GM12878 (cell line): ENCODE results near the gene COQ4. TPM values are rescaled to one million over a fixed set of nuclear protein-coding genes. Genes with fewer than 3 reads are reported as not detected.
A peak's percentile ranks its signal among the peaks of the same experiment; 100 is the strongest.

Source experiments
- ATAC-seq: fragments of 200-7000 bp; cut with Tn5 transposase; 3 replicates; pipeline ENCODE4 v1.9.1; 2020; ENCODE audit warnings: mild to moderate bottlenecking, moderate library complexity
- BruUV-seq: library from RNA; stranded (reverse); fragments of 400-500 nt; replicated peaks from 2 replicates; lab custom pipeline; 2021; lab: Mats Ljungman, UMichigan
- CTCF ChIA-PET: fragments of 300-600 bp; sonication (Branson Sonifier 250); formaldehyde crosslinking; extraction: SDS; loops from one replicate; lab custom pipeline; 2021; ENCODE audit warnings: inconsistent platforms; lab: Yijun Ruan, JAX
- POLR2A ChIA-PET: fragments of 350-600 bp; formaldehyde crosslinking; extraction: SDS; loops from one replicate; lab custom pipeline; 2021; ENCODE audit warnings: inconsistent platforms; lab: Charles Lee
- RAD21 ChIA-PET: fragments of 300-600 bp; sonication (Branson Sonifier 250); formaldehyde crosslinking; loops from one replicate; lab custom pipeline; 2023; ENCODE audit warnings: antibody characterized with exemption; ENCODE audit not compliant: unreplicated experiment; lab: Charles Lee
- SMC1A ChIA-PET: fragments of 300-600 bp; sonication (Branson Sonifier 250); formaldehyde crosslinking; loops from one replicate; lab custom pipeline; 2023; ENCODE audit not compliant: unreplicated experiment, uncharacterized antibody; lab: Charles Lee
- DNase-seq: peaks from one replicate; pipeline ENCODE4 v3.0.0-alpha.2; 2011; ENCODE audit warnings: low read depth, low spot score
- FAIRE-seq: peaks from 3 replicates; lab custom pipeline; 2011; peaks lifted over from hg19 to GRCh38; lab: Jason Lieb, UNC
- H2AFZ ChIP-seq: 2 replicates; pipeline ENCODE4 v1.6.0; 2011; ENCODE audit warnings: low read depth, low read length, control low read depth; ENCODE audit not compliant: control insufficient read depth
- H3K27ac ChIP-seq: 2 replicates; pipeline ENCODE4 v1.5.1; 2011; ENCODE audit warnings: control low read depth; ENCODE audit not compliant: control insufficient read depth, insufficient read depth
- H3K27me3 ChIP-seq, 2 experiments: replicated peaks in 1 of 2; 2 replicates each; pipeline versions ENCODE4 v1.6.0 to v1.6.1; 2011; ENCODE audit warnings: low read length in 1 of 2; ENCODE audit not compliant: control insufficient read depth in 2 of 2, insufficient read depth in 2 of 2
- H3K36me3 ChIP-seq, 2 experiments: 2 replicates each; pipeline ENCODE4 v1.5.1; 2011; ENCODE audit warnings: low read length in 1 of 2; ENCODE audit not compliant: control insufficient read depth in 2 of 2, insufficient read depth in 2 of 2
- H3K4me1 ChIP-seq: 2 replicates; pipeline ENCODE4 v1.6.1; 2011; ENCODE audit warnings: mild to moderate bottlenecking, low read length, moderate library complexity, mixed read lengths; ENCODE audit not compliant: control insufficient read depth, insufficient read depth
- H3K4me2 ChIP-seq: 2 replicates; pipeline ENCODE4 v1.6.0; 2011; ENCODE audit warnings: control low read depth; ENCODE audit not compliant: control insufficient read depth, insufficient read depth
- H3K4me3 ChIP-seq: fragments of 200-600 bp; sonication (generic); 2 replicates; pipeline ENCODE4 v1.5.1; 2016
- H3K79me2 ChIP-seq: 2 replicates; pipeline ENCODE4 v1.6.0; 2011; ENCODE audit warnings: low read length; ENCODE audit not compliant: control insufficient read depth, insufficient read depth
- H3K9ac ChIP-seq: 2 replicates; pipeline ENCODE4 v1.8.0; 2011; ENCODE audit warnings: low read length, control low read depth, mixed read lengths; ENCODE audit not compliant: control insufficient read depth, insufficient read depth
- H3K9me3 ChIP-seq: replicated peaks from 3 replicates; pipeline ENCODE4 v1.5.1; 2011; ENCODE audit warnings: mild to moderate bottlenecking, low read length; ENCODE audit not compliant: control insufficient read depth, insufficient read depth
- H4K20me1 ChIP-seq: 2 replicates; pipeline ENCODE4 v1.6.0; 2011; ENCODE audit not compliant: control insufficient read depth, insufficient read depth
- ASH2L ChIP-seq: fragments of 300-600, 200-600 bp; sonication (generic); IDR thresholded peaks from 2 replicates; pipeline ENCODE4 v1.6.1; 2017; ENCODE audit warnings: low read depth, mild to moderate bottlenecking, borderline replicate concordance
- CBX3 ChIP-seq: fragments of 200-600 bp; sonication (generic); IDR thresholded peaks from 2 replicates; pipeline ENCODE4 v1.6.1; 2016; ENCODE audit warnings: low read depth, borderline replicate concordance
- CTCF ChIP-seq, 3 experiments: IDR thresholded peaks in 2 of 3; conservative IDR thresholded peaks in 1 of 3; 2 replicates each; pipeline ENCODE4 v1.5.1; 2011; ENCODE audit warnings: low read depth in 3 of 3, low read length in 3 of 3, mild to moderate bottlenecking in 3 of 3, control low read depth in 2 of 3, moderate library complexity in 2 of 3, inconsistent platforms in 1 of 3, mixed read lengths in 1 of 3; ENCODE audit not compliant: control insufficient read depth in 2 of 3, insufficient read depth in 1 of 3; ENCODE audit errors: extremely low read depth in 1 of 3
- DPF2 ChIP-seq: fragments of 450-650 bp; IDR thresholded peaks from 2 replicates; pipeline ENCODE4 v1.6.1; 2017; ENCODE audit warnings: mild to moderate bottlenecking
- HDAC6 ChIP-seq: fragments of 200-600 bp; sonication (generic); IDR thresholded peaks from one replicate; pipeline ENCODE4 v1.8.0; 2017; ENCODE audit warnings: antibody characterized with exemption; ENCODE audit not compliant: unreplicated experiment
- IKZF2 ChIP-seq, 2 experiments: fragments of 450-650 bp; IDR thresholded peaks; 2 replicates each; pipeline ENCODE4 v1.6.1; 2017; ENCODE audit warnings: mild to moderate bottlenecking in 2 of 2, moderate library complexity in 2 of 2
- IRF4 ChIP-seq: IDR thresholded peaks from 2 replicates; pipeline ENCODE4 v1.6.1; 2011; ENCODE audit warnings: low read depth, low read length
- KDM1A ChIP-seq: fragments of 200-600 bp; sonication (generic); IDR thresholded peaks from 2 replicates; pipeline ENCODE4 v1.6.1; 2016; ENCODE audit warnings: borderline replicate concordance
- LARP7 ChIP-seq: fragments of 450-650 bp; IDR thresholded peaks from 2 replicates; pipeline ENCODE4 v1.6.1; 2017; ENCODE audit warnings: mild to moderate bottlenecking
- MTA2 ChIP-seq: fragments of 450-650 bp; IDR thresholded peaks from 2 replicates; pipeline ENCODE4 v1.6.1; 2016; ENCODE audit warnings: low read depth, mild to moderate bottlenecking, moderate library complexity
- MTA3 ChIP-seq: IDR thresholded peaks from 2 replicates; pipeline ENCODE4 v1.6.1; 2012; ENCODE audit warnings: low read length, inconsistent platforms, borderline replicate concordance
- RELA ChIP-seq: fragments of 450-650 bp; IDR thresholded peaks from 2 replicates; pipeline ENCODE4 v1.8.0; 2014; ENCODE audit warnings: borderline replicate concordance; ENCODE audit not compliant: partially characterized antibody
- RELB ChIP-seq: fragments of 450-650 bp; IDR thresholded peaks from 2 replicates; pipeline ENCODE4 v1.6.1; 2017; ENCODE audit warnings: low read depth, mild to moderate bottlenecking, moderate library complexity
- SP1 ChIP-seq: IDR thresholded peaks from one replicate; pipeline ENCODE4 v1.6.1; 2011; ENCODE audit warnings: low read depth, low read length
- SREBF2 ChIP-seq: IDR thresholded peaks from 2 replicates; pipeline ENCODE4 v1.6.1; 2012; ENCODE audit warnings: mild to moderate bottlenecking, low read length
- STAT1 ChIP-seq: fragments of 450-650 bp; conservative IDR thresholded peaks from 2 replicates; pipeline ENCODE4 v1.6.1; 2014; ENCODE audit warnings: antibody characterized with exemption, mild to moderate bottlenecking
- ZNF24 ChIP-seq: fragments of 450-650 bp; IDR thresholded peaks from 2 replicates; pipeline ENCODE4 v1.6.1; 2017; ENCODE audit warnings: antibody characterized with exemption, mild to moderate bottlenecking
- WGBS: methylation state at CpG from one replicate; pipeline ENCODE4 v1.1.6; 2016; ENCODE audit warnings: low lambda C conversion rate; ENCODE audit not compliant: insufficient replicate concordance, insufficient coverage; ENCODE audit errors: missing lambda C conversion rate; 5-methylcytosine and 5-hydroxymethylcytosine counted together
- in situ Hi-C: fragments of 300-500 bp; cut with MboI; formaldehyde crosslinking; loops from 9 replicates; pipeline ENCODE4 v1.14.3; 2018; ENCODE audit warnings: mixed read lengths
- intact Hi-C: fragments of 100-400 bp; cut with micrococcal nuclease; formaldehyde crosslinking; loops from one replicate; pipeline ENCODE4 v1.14.2; 2022; ENCODE audit not compliant: unreplicated experiment
- polyA plus RNA-seq, 11 experiments: library from polyadenylated mRNA; depleted of rRNA in 4 of 11; unstranded in 6 of 11; stranded (reverse) in 5 of 11; fragments of >200 nt; fragmentation: Nextera tagmentation in 4 of 11; fragmentation: Illumina TruSeq in 1 of 11; extraction: Ambion mirVana in 4 of 11; extraction: Trizol in 1 of 11; gene quantifications; 1 replicate in 1 of 11; 2 replicates in 10 of 11; pipeline versions ENCODE4 v1.2.1 to v1.2.3, GENCODE V29; 2011 to 2016; ENCODE audit warnings: inconsistent platforms in 2 of 11, missing spikeins in 2 of 11, low read depth in 1 of 11
- total RNA-seq, 4 experiments: library from RNA; depleted of rRNA in 3 of 4; stranded (reverse); fragments of >200 nt in 3 of 4; fragmentation: Illumina TruSeq in 1 of 4; extraction: Trizol in 1 of 4; gene quantifications; 2 replicates each; pipeline versions ENCODE4 v1.2.1 to v1.2.3, GENCODE V29; 2013 to 2021
- TF ChIP-seq, protein P1 (sequence below): fragments of 450-650 bp; conservative IDR thresholded peaks from 2 replicates; pipeline ENCODE4 v1.6.1; 2017; ENCODE audit warnings: mild to moderate bottlenecking, moderate library complexity

Gene COQ4
- total and polyA plus RNA-seq, 10 of the 15 experiments (the other 5 are each of a cell fraction or from before 2014, with no cell fraction given), result 3.8 to 64.1 (median 38.6) TPM

- peak overlapping the region; percentile 81 for H2AFZ ChIP-seq
- FAIRE-seq, result no peak
- WGBS, result 23% methylated on average over 23 of the region's 23 CpGs
Measured at GRCh38 chr9:128276574-128277270, 45.9 kb upstream of the COQ4 start.

More at GRCh38 chr9:128276574-128277270, 45.9 kb upstream of the COQ4 start:
- BruUV-seq, result TSS peak; percentile 83
- H3K4me1 ChIP-seq, result 0 out of 2 replicates have a peak, but pooled peaks cover 4% of the 10 kb centered on the region
- ATAC-seq, result peak; percentile 2; the same call in 2 of the 3 replicates
- ChIA-PET CTCF (interaction anchor here (1.5 kb wide), 1 partner anchor 65 kb away, joined by 4 read pairs; no protein-coding TSS in a partner anchor), RAD21 (interaction anchor here (0.9 kb wide), 1 partner anchor 148 kb away, joined by 3 read pairs; no protein-coding TSS in a partner anchor), SMC1A (interaction anchor here (0.9 to 1.2 kb wide), 3 partner anchors 15 to 117 kb away, joined by 3 to 5 read pairs (median 3); partner anchors contain the start of gene BBLN), POLR2A (interaction anchor here (0.8 to 1.3 kb wide), 5 partner anchors 9 to 115 kb away, joined by 3 to 6 read pairs (median 3); no protein-coding TSS in a partner anchor)
- H3K27me3 ChIP-seq, result no peaks in the 10 kb centered on the region
- 0 out of 2 replicates have a peak, but pooled peaks have one; percentile 5 for TF ChIP-seq STAT1
- TF ChIP-seq, protein P1, sequence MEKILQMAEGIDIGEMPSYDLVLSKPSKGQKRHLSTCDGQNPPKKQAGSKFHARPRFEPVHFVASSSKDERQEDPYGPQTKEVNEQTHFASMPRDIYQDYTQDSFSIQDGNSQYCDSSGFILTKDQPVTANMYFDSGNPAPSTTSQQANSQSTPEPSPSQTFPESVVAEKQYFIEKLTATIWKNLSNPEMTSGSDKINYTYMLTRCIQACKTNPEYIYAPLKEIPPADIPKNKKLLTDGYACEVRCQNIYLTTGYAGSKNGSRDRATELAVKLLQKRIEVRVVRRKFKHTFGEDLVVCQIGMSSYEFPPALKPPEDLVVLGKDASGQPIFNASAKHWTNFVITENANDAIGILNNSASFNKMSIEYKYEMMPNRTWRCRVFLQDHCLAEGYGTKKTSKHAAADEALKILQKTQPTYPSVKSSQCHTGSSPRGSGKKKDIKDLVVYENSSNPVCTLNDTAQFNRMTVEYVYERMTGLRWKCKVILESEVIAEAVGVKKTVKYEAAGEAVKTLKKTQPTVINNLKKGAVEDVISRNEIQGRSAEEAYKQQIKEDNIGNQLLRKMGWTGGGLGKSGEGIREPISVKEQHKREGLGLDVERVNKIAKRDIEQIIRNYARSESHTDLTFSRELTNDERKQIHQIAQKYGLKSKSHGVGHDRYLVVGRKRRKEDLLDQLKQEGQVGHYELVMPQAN, result 0 out of 2 replicates have a peak, but pooled peaks have one; percentile 46
- peak; percentile 26; the same call in 1 of the 2 replicates for TF ChIP-seq DPF2
- TF ChIP-seq CBX3, result no peak
- 0 out of 2 replicates have a peak, but pooled peaks have one; percentile 29 for TF ChIP-seq LARP7
- no peak for TF ChIP-seq SP1
- 0 out of 2 replicates have a peak, but pooled peaks have one; percentile 38 for TF ChIP-seq MTA2
- TF ChIP-seq IRF4, result no peak
- 0 out of 2 replicates have a peak, but pooled peaks have one; percentile 45 for TF ChIP-seq RELB
- TF ChIP-seq MTA3, result no peak
- TF ChIP-seq IKZF2 (IDR thresholded peaks at IDR 0.05), result peak; percentile 50 to 63; a peak in 3 of 4 replicates
- no peak for TF ChIP-seq SREBF2
- no peak for TF ChIP-seq HDAC6
- TF ChIP-seq ASH2L, result no peak
- TF ChIP-seq RELA, result no peak
- no peak for TF ChIP-seq KDM1A
- TF ChIP-seq CTCF (IDR thresholded peaks at IDR 0.05 in 2 of 3, conservative IDR thresholded peaks at IDR 0.05 in 1 of 3; ENCODE audit: control insufficient read depth in 2 of 3, extremely low read depth in 1 of 3, insufficient read depth in 1 of 3, low read depth in 3 of 3, low read length in 3 of 3), result no peak
- TF ChIP-seq ZNF24, result no peak
- H3K9me3 ChIP-seq, result no peaks in the 10 kb centered on the region
- in situ Hi-C loops (no loop called here), intact Hi-C loops (loop anchor here (1.0 kb wide), 1 partner anchor 46 kb away; the partner anchor contains the start of genes COQ4 and TRUB2)
- H3K4me3 ChIP-seq, result peak overlapping the region; percentile 98
- H3K4me2 ChIP-seq, result peak overlapping the region; percentile 97
- H4K20me1 ChIP-seq, result no peaks in the 10 kb centered on the region
- peaks cover 20% of the 10 kb centered on the region for H3K79me2 ChIP-seq
- DNase-seq, result no peak
- H3K27ac ChIP-seq, result peak overlapping the region; percentile 65
- peaks cover 0 to 7% of the 10 kb centered on the region in 2 experiments; a peak in 2 of 4 replicates for H3K36me3 ChIP-seq
- H3K9ac ChIP-seq, result peak overlapping the region; percentile 93
